ENCODE measurements around the gene HSBP1L1.
"Not testable (repeated sequence)": the region's sequence is repeated elsewhere in the genome, so short reads cannot be mapped to it uniquely, and the experiment has no call there.

Gene HSBP1L1

DNA sequence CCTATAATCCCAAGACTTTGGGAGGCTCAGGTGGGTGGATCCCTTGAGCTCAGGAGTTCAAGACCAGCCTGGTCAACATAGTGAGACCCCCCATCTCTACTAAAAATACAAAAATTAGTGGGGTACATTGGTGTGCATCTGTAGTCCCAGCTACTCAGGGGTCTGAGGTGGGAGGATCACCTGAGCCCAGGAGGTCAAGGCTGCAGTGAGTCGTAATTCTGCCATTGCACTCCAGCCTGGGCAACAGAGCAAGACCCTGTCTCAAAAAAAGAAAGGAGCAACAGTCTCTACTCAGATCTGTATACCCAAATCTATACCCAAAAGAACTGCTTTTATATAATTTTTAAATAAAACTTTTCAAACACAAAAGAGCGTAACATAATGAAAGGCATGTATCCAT is 5.5 kb upstream of the HSBP1L1 start:
- no peak for DNase-seq (ENCODE audit: extremely low spot score)
- POLR2A ChIA-PET: no interaction called here
- CTCF ChIA-PET: interaction anchor here (1.3 to 2.0 kb wide), 2 partner anchors 12 to 15 kb away, joined by 5 to 8 read pairs; no protein-coding TSS in a partner anchor

DNA sequence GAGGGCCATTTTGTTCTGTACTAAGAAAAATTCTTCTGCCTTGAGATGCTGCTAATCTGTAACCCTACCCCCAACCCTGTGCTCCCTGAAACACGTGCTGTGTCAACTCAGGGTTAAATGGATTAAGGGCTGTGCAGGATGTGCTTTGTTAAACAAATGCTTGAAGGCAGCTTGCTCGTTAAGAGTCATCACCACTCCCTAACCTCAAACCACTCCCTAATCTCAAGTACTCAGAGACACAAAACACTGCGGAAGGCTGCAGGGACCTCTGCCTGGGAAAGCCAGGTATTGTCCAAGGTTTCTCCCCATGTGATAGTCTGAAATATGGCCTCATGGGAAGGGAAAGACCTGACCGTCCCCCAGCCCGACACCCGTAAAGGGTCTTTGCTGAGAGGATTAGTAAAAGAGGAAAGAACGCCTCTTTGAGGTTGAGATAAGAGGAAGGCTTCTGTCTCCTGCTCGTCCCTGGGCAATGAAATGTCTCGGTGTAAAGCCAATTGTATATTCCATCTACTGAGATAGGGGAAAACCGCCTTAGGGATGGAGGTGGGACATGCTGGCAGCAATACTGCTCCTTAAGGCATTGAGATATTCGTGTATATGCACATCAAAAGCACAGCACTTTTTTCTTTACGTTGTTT is 4.2 kb upstream of the HSBP1L1 start:
- DNase-seq (ENCODE audit: extremely low spot score); POLR2A ChIA-PET: not testable (repeated sequence)
- CTCF ChIA-PET: interaction anchor here (0.7 kb wide), 1 partner anchor 10 kb away, joined by 4 read pairs; no protein-coding TSS in a partner anchor

More for the DNA sequence above, 5.5 kb upstream of the HSBP1L1 start:
- TF ChIP-seq, protein P1, sequence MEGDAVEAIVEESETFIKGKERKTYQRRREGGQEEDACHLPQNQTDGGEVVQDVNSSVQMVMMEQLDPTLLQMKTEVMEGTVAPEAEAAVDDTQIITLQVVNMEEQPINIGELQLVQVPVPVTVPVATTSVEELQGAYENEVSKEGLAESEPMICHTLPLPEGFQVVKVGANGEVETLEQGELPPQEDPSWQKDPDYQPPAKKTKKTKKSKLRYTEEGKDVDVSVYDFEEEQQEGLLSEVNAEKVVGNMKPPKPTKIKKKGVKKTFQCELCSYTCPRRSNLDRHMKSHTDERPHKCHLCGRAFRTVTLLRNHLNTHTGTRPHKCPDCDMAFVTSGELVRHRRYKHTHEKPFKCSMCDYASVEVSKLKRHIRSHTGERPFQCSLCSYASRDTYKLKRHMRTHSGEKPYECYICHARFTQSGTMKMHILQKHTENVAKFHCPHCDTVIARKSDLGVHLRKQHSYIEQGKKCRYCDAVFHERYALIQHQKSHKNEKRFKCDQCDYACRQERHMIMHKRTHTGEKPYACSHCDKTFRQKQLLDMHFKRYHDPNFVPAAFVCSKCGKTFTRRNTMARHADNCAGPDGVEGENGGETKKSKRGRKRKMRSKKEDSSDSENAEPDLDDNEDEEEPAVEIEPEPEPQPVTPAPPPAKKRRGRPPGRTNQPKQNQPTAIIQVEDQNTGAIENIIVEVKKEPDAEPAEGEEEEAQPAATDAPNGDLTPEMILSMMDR (IDR thresholded peaks at IDR 0.05; ENCODE audit: control extremely low read depth, extremely low read depth, low read depth, missing control alignments): no peak

DNA sequence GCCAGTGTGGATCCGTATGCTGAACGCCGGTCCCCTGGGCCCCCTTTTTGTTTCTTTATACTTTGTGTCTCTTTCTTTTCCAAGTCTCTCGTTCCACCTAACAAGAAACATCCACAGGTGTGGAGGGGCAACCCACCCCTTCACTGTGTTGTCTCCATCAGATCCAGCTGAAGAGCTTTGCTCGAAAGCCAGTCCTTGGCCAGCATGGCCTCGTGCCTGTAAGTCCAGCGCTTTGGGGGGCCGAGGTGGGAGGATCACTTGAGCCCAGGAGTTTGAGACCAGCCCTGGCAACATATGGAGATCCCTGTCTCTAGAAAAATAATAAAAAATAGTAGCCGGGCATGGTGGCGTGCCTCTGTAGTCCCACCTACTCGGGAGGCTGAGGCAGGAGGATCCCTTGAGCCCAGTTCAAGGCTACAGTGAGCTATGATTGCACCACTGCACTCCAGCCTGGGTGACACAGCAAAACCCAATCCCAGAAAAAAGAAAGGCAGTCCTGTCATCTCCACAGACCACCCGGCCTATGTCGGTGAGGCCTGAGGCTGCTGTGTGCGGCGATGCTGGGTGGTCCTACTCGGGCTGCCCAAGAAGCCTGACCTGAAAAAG is 3.4 kb upstream of the HSBP1L1 start:
- TF ChIP-seq, protein P1 (IDR thresholded peaks at IDR 0.05; ENCODE audit: control extremely low read depth, extremely low read depth, low read depth, missing control alignments): no peak
- ChIA-PET POLR2A (no interaction called here), CTCF (interaction anchor here (4.3 kb wide), 1 partner anchor 26 kb away, joined by 25 read pairs; the partner anchor contains the start of gene TXNL4A)
- DNase-seq (ENCODE audit: extremely low spot score): no peak

DNA sequence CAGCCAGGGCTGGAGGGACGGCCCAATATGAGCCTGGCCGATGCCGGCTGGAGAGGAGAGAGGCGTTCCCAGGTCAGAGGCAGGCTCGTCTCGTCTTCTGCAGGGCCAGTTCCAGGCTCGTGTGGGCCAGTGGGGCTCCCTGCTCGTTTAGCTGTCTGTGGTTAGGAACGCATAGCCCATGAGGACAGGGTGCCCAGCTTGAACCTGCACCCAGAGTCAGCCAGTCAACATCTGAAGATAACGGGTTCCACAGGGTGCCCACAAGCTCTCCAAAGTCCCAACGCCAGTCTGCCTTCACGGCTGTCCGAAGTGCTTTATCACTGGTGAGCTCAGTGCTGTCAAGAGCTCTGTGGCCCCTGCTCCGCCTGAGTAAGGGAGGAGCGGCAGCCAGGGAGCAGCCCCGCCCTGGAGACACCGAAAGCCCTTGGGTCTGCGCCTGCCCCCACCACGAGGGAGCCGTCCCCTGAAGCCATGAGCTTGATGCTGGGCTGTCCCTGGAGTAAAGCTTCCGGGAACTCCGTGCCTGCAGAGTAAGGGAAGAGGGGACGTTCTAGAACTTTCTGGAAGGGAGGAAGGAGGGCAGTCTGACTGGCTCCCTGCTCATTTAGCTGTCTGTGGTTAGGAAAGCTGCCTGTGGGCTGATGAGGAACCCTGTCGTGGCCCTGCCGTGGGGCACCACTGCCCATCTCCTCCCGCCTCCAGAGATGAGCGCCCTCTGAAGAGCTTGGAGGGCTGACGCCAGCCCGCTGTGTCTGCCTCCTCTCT is 2.7 kb upstream of the HSBP1L1 start:
- DNase-seq (ENCODE audit: extremely low spot score): no peak
- ChIA-PET POLR2A (interaction anchor here (0.7 kb wide), 1 partner anchor 17 kb away, joined by 3 read pairs; no protein-coding TSS in a partner anchor), CTCF (interaction anchor here (1.0 to 4.3 kb wide), 3 partner anchors 10 to 25 kb away, joined by 3 to 25 read pairs (median 11); partner anchors contain the start of genes SLC66A2 and TXNL4A)
- TF ChIP-seq, protein P1 (IDR thresholded peaks at IDR 0.05; ENCODE audit: control extremely low read depth, extremely low read depth, low read depth, missing control alignments): no peak

DNA sequence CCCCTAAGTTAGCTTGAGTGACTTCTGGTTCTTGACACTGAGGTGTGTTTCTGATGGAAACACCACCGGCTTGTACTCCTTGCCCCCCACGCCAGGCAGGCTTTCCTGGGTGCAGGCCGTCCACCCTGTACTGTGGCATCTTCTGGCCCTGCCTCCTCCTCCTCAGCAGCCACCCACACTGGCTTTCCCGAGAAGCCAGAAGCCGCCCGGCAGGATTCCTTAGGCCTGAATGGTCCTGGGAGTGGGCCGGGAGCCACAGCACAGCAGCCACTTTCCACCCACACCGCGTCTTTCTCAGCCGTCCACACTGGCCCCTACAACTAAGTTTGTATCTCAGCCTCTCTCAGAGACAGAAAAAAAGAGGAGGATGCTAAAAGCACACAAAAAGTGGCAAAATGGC is 2.1 kb upstream of the HSBP1L1 start:
- TF ChIP-seq, protein P1 (IDR thresholded peaks at IDR 0.05; ENCODE audit: control extremely low read depth, extremely low read depth, low read depth, missing control alignments): no peak
- ChIA-PET CTCF (interaction anchor here (1.0 to 4.3 kb wide), 4 partner anchors 11 to 33 kb away, joined by 3 to 25 read pairs (median 7); partner anchors contain the start of genes SLC66A2 and TXNL4A), POLR2A (interaction anchor here (0.7 kb wide), 1 partner anchor 18 kb away, joined by 3 read pairs; no protein-coding TSS in a partner anchor)
- DNase-seq (ENCODE audit: extremely low spot score): no peak

DNA sequence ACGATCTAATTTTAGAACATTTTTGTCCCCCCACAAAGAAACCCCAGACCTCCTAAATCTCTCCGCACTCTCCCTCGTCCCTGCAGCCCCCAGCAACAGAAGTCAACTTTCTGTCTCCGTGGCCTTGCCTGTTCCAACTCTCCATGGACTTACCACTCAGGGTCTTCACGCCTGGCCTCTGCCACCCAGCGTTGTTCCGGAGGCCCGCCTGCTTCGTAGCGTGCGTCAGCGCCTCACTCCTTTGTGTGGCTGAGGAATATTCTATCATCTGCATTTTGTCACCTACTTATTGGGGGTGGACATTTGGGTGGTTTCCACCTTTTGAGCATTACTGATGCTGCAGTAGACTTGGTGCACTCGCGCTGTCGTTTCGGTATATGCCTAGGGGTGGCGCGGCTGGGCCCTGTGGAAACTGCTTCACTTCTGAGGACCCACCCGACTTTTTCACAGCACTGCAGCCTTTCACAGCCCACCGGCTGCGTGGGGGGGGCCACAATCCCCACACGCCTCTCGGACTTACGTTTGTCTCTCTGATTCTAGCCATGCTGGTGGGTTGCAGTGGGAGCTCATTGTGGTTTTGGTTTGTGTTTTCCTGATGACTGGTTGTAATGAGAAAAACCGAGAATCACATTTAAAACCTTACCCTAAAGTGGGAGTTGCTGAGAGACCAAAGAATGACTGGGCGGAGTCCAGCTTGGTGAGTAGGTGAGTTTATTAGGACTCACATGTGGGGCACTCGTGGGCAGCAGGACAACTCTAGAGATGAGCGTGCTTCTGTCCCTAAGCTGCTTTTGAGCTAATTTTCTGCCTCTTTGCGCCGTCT is 1.4 kb upstream of the HSBP1L1 start:
- TF ChIP-seq, protein P1 (IDR thresholded peaks at IDR 0.05; ENCODE audit: control extremely low read depth, extremely low read depth, low read depth, missing control alignments): peak; percentile 42
- CTCF ChIA-PET: interaction anchor here (0.7 to 4.3 kb wide), 13 partner anchors 8 to 191 kb away, joined by 3 to 25 read pairs (median 5); partner anchors contain the start of genes RBFA, SLC66A2 and TXNL4A
- POLR2A ChIA-PET: interaction anchor here (1.0 kb wide), 1 partner anchor 23 kb away, joined by 3 read pairs; no protein-coding TSS in a partner anchor
- peak; percentile 78 for DNase-seq (ENCODE audit: extremely low spot score)

Data from GM10248 (cell line).